Liver (tissue), 9 donors: ENCODE results near the gene SMYD3. TPM values are rescaled to one million over a fixed set of nuclear protein-coding genes. Genes with fewer than 3 reads are reported as not detected.

Source experiments
- DNase-seq: peaks from one replicate; pipeline ENCODE4 v3.0.0-alpha.2; 2017; ENCODE audit warnings: low spot score
- H3K27ac ChIP-seq, 2 donors: one replicate each; pipeline ENCODE4 v1.7.0; 2013; ENCODE audit warnings: inconsistent platforms in 2 of 2, low read length in 2 of 2, control low read depth in 1 of 2, low read depth in 1 of 2, mild to moderate bottlenecking in 1 of 2
- H3K27me3 ChIP-seq, 4 donors: one replicate each; pipeline versions ENCODE4 v1.6.1 to v1.7.0; 2013; ENCODE audit warnings: low read length in 3 of 4, inconsistent platforms in 1 of 4, mild to moderate bottlenecking in 1 of 4, moderate library complexity in 1 of 4; ENCODE audit not compliant: control insufficient read depth in 4 of 4, insufficient read depth in 4 of 4
- H3K36me3 ChIP-seq, 4 donors: one replicate each; pipeline versions ENCODE4 v1.6.1 to v1.7.0; 2013; ENCODE audit warnings: low read length in 3 of 4, mild to moderate bottlenecking in 3 of 4, low read depth in 1 of 4, moderate library complexity in 1 of 4; ENCODE audit not compliant: control insufficient read depth in 4 of 4, insufficient read depth in 3 of 4
- H3K4me1 ChIP-seq, 4 donors: one replicate each; pipeline versions ENCODE4 v1.6.1 to v1.7.0; 2013; ENCODE audit warnings: low read length in 3 of 4, mild to moderate bottlenecking in 3 of 4, moderate library complexity in 1 of 4; ENCODE audit not compliant: control insufficient read depth in 4 of 4, insufficient read depth in 4 of 4
- H3K4me3 ChIP-seq, 3 donors: one replicate each; pipeline versions ENCODE4 v1.6.1 to v1.7.0; 2013; ENCODE audit warnings: low read length in 3 of 3, control low read depth in 1 of 3, low read depth in 1 of 3, mild to moderate bottlenecking in 1 of 3
- H3K9ac ChIP-seq, 2 donors: one replicate each; pipeline ENCODE4 v1.7.0; 2013; ENCODE audit warnings: low read length in 2 of 2, mild to moderate bottlenecking in 2 of 2, moderate library complexity in 2 of 2, control low read depth in 1 of 2, low read depth in 1 of 2
- H3K9me3 ChIP-seq, 4 donors: one replicate each; pipeline versions ENCODE4 v1.6.1 to v1.7.0; 2013; ENCODE audit warnings: low read length in 3 of 4; ENCODE audit not compliant: control insufficient read depth in 4 of 4
- EGR1 ChIP-seq, 2 donors: IDR thresholded peaks; 2 replicates each; pipeline ENCODE4 v1.6.1; 2016 to 2018; ENCODE audit warnings: antibody characterized with exemption in 2 of 2, low read depth in 2 of 2
- FOXA1 ChIP-seq: IDR thresholded peaks from 2 replicates; pipeline ENCODE4 v1.6.1; 2016; ENCODE audit warnings: antibody characterized with exemption
- FOXA2 ChIP-seq: IDR thresholded peaks from 2 replicates; pipeline ENCODE4 v1.6.1; 2016; ENCODE audit warnings: antibody characterized with exemption
- GABPA ChIP-seq, 2 donors: IDR thresholded peaks in 1 of 2; conservative IDR thresholded peaks in 1 of 2; 2 replicates each; pipeline ENCODE4 v1.6.1; 2016; ENCODE audit warnings: antibody characterized with exemption in 2 of 2, mild to moderate bottlenecking in 1 of 2, moderate library complexity in 1 of 2
- HNF4A ChIP-seq, 2 donors: conservative IDR thresholded peaks; 2 replicates each; pipeline ENCODE4 v1.6.1; 2016; ENCODE audit warnings: antibody characterized with exemption in 2 of 2, mild to moderate bottlenecking in 2 of 2
- HNF4G ChIP-seq: IDR thresholded peaks from 2 replicates; pipeline ENCODE4 v1.6.1; 2016; ENCODE audit warnings: antibody characterized with exemption
- JUND ChIP-seq, 2 donors: IDR thresholded peaks; 2 replicates each; pipeline ENCODE4 v1.6.1; 2016; ENCODE audit warnings: antibody characterized with exemption in 2 of 2
- NR2F2 ChIP-seq: IDR thresholded peaks from 2 replicates; pipeline ENCODE4 v1.6.1; 2016; ENCODE audit warnings: antibody characterized with exemption
- RAD21 ChIP-seq, 2 donors: IDR thresholded peaks; 2 replicates each; pipeline ENCODE4 v1.6.1; 2016; ENCODE audit warnings: antibody characterized with exemption in 2 of 2, mild to moderate bottlenecking in 2 of 2
- RXRA ChIP-seq, 2 donors: IDR thresholded peaks; 2 replicates each; pipeline ENCODE4 v1.6.1; 2017 to 2018; ENCODE audit warnings: antibody characterized with exemption in 2 of 2, mild to moderate bottlenecking in 1 of 2
- SP1 ChIP-seq: IDR thresholded peaks from 2 replicates; pipeline ENCODE4 v1.6.1; 2018; ENCODE audit warnings: antibody characterized with exemption, mild to moderate bottlenecking
- TAF1 ChIP-seq: conservative IDR thresholded peaks from 2 replicates; pipeline ENCODE4 v1.6.1; 2016; ENCODE audit warnings: antibody characterized with exemption, mild to moderate bottlenecking
- YY1 ChIP-seq: IDR thresholded peaks from 2 replicates; pipeline ENCODE4 v1.6.1; 2016; ENCODE audit warnings: antibody characterized with exemption, mild to moderate bottlenecking
- WGBS: extraction: QIAGEN DNeasy Blood & Tissue Kit; methylation state at CpG from one replicate; pipeline ENCODE4 v1.1.7; 2013; 5-methylcytosine and 5-hydroxymethylcytosine counted together
- polyA plus RNA-seq, 2 donors: library from polyadenylated mRNA; stranded (reverse) in 1 of 2; unstranded in 1 of 2; fragments of 200-250 nt in 1 of 2; fragments of >200 nt in 1 of 2; fragmentation: Nextera tagmentation in 1 of 2; extraction: Ambion mirVana in 1 of 2; gene quantifications; one replicate each; pipeline versions ENCODE4 v1.2.1 to v1.2.3, GENCODE V29; 2013 to 2015
- total RNA-seq, 2 donors: library from RNA; depleted of rRNA; stranded (reverse); fragments of >200 nt; gene quantifications; one replicate each; pipeline ENCODE4 v1.2.3, GENCODE V29; 2014
- TF ChIP-seq, protein P1 (sequence below): IDR thresholded peaks from 2 replicates; pipeline ENCODE4 v1.6.1; 2016; ENCODE audit warnings: antibody characterized with exemption
- TF ChIP-seq, protein P2 (sequence below): IDR thresholded peaks from 2 replicates; pipeline ENCODE4 v1.6.1; 2016; ENCODE audit warnings: antibody characterized with exemption
- TF ChIP-seq, protein P3 (sequence below): fragments of 150-350 bp; IDR thresholded peaks from 2 replicates; pipeline ENCODE4 v1.5.1; 2017; ENCODE audit warnings: improper control_type of control experiment, low read depth, low read length; ENCODE audit not compliant: missing input control
- TF ChIP-seq, protein P4 (sequence below): IDR thresholded peaks from 2 replicates; pipeline ENCODE4 v1.6.1; 2016; ENCODE audit warnings: antibody characterized with exemption
- TF ChIP-seq, protein P5 (sequence below): IDR thresholded peaks from 2 replicates; pipeline ENCODE4 v1.6.1; 2016; ENCODE audit warnings: antibody characterized with exemption, mild to moderate bottlenecking
- donor health status: healthy.
- donor health status: healthy.
- donor health status: healthy.
- donor health status: healthy.
- donor health status: healthy.

Gene SMYD3
- total and polyA plus RNA-seq, 4 donors, result 3.1 to 9.1 (median 8.0) TPM

DNA sequence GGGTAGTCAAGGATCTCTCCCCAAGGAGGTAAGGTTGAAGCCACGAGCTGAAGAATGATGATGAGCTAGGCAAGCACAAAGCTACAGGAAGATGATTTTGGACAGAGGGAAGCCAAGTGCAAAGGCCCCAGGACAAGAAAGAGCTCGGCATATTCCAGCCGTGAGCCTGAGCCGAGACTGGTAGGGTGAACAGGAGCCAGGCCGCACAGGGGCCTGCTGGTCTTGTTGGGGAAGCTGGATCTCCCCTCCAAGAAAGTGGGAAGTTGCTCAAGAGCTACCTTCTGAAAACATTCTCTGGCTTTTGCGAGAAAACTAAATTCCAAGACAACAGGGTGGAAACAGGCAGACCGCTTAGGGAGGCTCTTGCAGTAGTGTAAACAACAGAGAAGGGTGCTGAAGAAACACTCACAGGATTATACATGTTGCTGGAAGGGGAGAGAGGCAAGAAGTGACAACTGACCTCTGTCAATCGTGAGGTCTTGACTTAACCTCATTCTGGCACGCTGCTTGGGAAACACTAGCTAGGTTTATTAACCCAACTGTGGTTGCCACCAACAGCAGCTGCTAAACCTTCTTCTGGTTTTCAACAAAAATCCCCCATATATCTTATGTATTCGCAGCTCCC is 625.2 kb downstream of the SMYD3 start:
- WGBS, result 68% methylated on average over 10 of the region's 10 CpGs
- Histone ChIP-seq H3K4me3 (no peak overlapping the region), H3K4me1 (no peaks in the 10 kb centered on the region), H3K27me3 (no peaks in the 10 kb centered on the region), H3K27ac (no peak overlapping the region), H3K9ac (no peak overlapping the region), H3K36me3 (no peaks in the 10 kb centered on the region), H3K9me3 (no peaks in the 10 kb centered on the region)
- no peak for DNase-seq
- TF ChIP-seq EGR1 (IDR thresholded peaks at IDR 0.05; ENCODE audit: low read depth in 2 of 2) (no peak), JUND (IDR thresholded peaks at IDR 0.05) (no peak), NR2F2 (no peak)

DNA sequence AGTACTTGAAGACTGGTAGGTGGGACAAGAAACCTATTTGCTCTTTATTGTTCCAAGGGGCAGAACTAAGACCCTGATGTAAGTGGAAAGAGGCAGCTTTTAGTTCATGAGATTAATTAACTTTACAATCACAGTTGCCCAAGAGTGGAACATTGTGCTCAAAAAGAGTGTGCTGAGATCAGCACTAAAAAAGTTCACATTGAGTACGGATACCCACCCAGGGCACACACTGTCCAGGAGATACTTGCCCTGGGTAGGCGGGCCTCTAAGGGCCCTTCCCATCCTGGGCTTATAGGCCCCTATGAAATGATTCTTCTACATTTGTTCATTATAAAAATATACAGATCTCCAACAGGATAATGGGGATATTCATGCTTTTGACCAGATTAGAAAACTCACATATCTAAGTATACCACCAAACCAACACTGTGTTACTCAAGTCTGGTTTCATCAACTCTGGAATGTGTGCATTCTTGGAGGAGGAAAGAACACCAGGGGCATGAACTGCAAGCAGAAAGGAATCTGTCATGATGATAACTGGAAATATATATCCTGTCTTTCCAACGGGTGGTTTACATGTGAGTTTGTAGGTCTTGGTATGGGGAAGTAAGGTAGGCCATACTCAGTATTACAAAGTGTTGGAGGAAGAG is 626.2 kb downstream of the SMYD3 start:
- Histone ChIP-seq H3K4me3 (no peak overlapping the region), H3K4me1 (no peaks in the 10 kb centered on the region), H3K27me3 (no peaks in the 10 kb centered on the region), H3K27ac (no peak overlapping the region), H3K36me3 (no peaks in the 10 kb centered on the region), H3K9ac (no peak overlapping the region), H3K9me3 (no peaks in the 10 kb centered on the region)
- TF ChIP-seq HNF4G (no peak), YY1 (no peak), HNF4A (conservative IDR thresholded peaks at IDR 0.05) (no peak), EGR1 (IDR thresholded peaks at IDR 0.05; ENCODE audit: low read depth in 2 of 2) (no peak), FOXA2 (no peak), RAD21 (IDR thresholded peaks at IDR 0.05) (no peak), JUND (IDR thresholded peaks at IDR 0.05) (no peak), NR2F2 (no peak), SP1 (no peak), GABPA (IDR thresholded peaks at IDR 0.05 in 1 of 2, conservative IDR thresholded peaks at IDR 0.05 in 1 of 2) (no peak), RXRA (IDR thresholded peaks at IDR 0.05) (no peak), TAF1 (no peak), FOXA1 (no peak)
- TF ChIP-seq, protein P1, sequence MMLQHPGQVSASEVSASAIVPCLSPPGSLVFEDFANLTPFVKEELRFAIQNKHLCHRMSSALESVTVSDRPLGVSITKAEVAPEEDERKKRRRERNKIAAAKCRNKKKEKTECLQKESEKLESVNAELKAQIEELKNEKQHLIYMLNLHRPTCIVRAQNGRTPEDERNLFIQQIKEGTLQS, result no peak
- TF ChIP-seq, protein P2, sequence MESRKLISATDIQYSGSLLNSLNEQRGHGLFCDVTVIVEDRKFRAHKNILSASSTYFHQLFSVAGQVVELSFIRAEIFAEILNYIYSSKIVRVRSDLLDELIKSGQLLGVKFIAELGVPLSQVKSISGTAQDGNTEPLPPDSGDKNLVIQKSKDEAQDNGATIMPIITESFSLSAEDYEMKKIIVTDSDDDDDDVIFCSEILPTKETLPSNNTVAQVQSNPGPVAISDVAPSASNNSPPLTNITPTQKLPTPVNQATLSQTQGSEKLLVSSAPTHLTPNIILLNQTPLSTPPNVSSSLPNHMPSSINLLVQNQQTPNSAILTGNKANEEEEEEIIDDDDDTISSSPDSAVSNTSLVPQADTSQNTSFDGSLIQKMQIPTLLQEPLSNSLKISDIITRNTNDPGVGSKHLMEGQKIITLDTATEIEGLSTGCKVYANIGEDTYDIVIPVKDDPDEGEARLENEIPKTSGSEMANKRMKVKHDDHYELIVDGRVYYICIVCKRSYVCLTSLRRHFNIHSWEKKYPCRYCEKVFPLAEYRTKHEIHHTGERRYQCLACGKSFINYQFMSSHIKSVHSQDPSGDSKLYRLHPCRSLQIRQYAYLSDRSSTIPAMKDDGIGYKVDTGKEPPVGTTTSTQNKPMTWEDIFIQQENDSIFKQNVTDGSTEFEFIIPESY, result no peak
- TF ChIP-seq, protein P3, sequence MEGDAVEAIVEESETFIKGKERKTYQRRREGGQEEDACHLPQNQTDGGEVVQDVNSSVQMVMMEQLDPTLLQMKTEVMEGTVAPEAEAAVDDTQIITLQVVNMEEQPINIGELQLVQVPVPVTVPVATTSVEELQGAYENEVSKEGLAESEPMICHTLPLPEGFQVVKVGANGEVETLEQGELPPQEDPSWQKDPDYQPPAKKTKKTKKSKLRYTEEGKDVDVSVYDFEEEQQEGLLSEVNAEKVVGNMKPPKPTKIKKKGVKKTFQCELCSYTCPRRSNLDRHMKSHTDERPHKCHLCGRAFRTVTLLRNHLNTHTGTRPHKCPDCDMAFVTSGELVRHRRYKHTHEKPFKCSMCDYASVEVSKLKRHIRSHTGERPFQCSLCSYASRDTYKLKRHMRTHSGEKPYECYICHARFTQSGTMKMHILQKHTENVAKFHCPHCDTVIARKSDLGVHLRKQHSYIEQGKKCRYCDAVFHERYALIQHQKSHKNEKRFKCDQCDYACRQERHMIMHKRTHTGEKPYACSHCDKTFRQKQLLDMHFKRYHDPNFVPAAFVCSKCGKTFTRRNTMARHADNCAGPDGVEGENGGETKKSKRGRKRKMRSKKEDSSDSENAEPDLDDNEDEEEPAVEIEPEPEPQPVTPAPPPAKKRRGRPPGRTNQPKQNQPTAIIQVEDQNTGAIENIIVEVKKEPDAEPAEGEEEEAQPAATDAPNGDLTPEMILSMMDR, result no peak
- TF ChIP-seq, protein P4, sequence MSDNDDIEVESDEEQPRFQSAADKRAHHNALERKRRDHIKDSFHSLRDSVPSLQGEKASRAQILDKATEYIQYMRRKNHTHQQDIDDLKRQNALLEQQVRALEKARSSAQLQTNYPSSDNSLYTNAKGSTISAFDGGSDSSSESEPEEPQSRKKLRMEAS, result no peak
- TF ChIP-seq, protein P5, sequence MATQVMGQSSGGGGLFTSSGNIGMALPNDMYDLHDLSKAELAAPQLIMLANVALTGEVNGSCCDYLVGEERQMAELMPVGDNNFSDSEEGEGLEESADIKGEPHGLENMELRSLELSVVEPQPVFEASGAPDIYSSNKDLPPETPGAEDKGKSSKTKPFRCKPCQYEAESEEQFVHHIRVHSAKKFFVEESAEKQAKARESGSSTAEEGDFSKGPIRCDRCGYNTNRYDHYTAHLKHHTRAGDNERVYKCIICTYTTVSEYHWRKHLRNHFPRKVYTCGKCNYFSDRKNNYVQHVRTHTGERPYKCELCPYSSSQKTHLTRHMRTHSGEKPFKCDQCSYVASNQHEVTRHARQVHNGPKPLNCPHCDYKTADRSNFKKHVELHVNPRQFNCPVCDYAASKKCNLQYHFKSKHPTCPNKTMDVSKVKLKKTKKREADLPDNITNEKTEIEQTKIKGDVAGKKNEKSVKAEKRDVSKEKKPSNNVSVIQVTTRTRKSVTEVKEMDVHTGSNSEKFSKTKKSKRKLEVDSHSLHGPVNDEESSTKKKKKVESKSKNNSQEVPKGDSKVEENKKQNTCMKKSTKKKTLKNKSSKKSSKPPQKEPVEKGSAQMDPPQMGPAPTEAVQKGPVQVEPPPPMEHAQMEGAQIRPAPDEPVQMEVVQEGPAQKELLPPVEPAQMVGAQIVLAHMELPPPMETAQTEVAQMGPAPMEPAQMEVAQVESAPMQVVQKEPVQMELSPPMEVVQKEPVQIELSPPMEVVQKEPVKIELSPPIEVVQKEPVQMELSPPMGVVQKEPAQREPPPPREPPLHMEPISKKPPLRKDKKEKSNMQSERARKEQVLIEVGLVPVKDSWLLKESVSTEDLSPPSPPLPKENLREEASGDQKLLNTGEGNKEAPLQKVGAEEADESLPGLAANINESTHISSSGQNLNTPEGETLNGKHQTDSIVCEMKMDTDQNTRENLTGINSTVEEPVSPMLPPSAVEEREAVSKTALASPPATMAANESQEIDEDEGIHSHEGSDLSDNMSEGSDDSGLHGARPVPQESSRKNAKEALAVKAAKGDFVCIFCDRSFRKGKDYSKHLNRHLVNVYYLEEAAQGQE, result no peak
- 91% methylated on average over 3 of the region's 3 CpGs for WGBS
- no peak for DNase-seq
